ENCODE measurements around the gene PLEKHA5. TPM values are rescaled to one million over a fixed set of nuclear protein-coding genes. Genes with fewer than 3 reads are reported as not detected.

PLEKHA5 gene
- total and polyA plus RNA-seq, 7 donors: 7.0 to 32.6 (median 14.7) TPM

DNA sequence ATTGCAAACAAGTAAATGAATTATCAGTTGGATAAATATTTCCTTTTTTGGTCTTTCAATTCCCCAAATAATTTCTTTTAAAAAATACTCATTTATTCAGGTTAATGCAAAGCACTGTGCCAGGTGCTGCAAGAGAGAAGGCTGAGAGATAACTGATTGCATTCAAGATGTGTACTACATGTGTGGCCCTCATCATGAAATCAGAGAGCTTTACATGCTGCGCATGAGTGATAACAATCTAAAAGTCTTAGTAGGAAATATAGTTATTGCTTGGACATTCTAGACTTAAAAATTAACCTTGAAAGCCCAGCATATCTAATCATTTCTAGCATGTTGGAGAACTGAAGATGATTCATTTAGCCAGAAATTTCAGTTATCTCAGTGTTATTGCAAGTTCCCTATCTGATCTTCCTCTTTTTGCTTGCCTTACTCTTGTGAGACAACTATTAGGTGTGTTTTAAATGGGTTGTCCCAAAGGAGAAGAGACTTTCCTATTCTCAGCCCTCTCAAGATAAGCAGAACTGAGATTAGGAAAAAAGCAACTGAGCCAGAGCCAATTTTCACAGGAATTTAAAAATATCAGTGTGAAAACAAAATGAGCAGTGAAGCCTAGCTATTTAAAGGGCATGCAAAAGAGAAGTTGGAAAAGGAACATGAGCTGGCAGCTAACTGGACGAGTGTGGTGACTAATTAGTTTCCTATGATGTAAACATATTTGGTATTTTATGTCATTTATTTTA, 60.9 kb downstream of the PLEKHA5 start:
- DNase-seq: no peak
- Histone ChIP-seq H3K27me3 (no peaks in the 10 kb centered on the region), H3K36me3 (no peaks in the 10 kb centered on the region), H3K9me3 (no peaks in the 10 kb centered on the region), H3K27ac (peak overlapping the region in 2 of 4 donors; percentile 20 to 36), H3K4me3 (no peak overlapping the region), H3K4me1 (peaks cover 0 to 33% (median 19%) of the 10 kb centered on the region in 4 donors)
- intact Hi-C loops (cut with DNase I): no loop called here
- 63 to 88% methylated on average over 2 of the region's 2 CpGs for WGBS, 2 donors
- no peak for TF ChIP-seq POLR2AphosphoS5 (IDR thresholded peaks at IDR 0.05)
- no peak for TF ChIP-seq EP300 (IDR thresholded peaks at IDR 0.05)
- no peak for TF ChIP-seq POLR2A (IDR thresholded peaks at IDR 0.05)
- TF ChIP-seq, protein P1, sequence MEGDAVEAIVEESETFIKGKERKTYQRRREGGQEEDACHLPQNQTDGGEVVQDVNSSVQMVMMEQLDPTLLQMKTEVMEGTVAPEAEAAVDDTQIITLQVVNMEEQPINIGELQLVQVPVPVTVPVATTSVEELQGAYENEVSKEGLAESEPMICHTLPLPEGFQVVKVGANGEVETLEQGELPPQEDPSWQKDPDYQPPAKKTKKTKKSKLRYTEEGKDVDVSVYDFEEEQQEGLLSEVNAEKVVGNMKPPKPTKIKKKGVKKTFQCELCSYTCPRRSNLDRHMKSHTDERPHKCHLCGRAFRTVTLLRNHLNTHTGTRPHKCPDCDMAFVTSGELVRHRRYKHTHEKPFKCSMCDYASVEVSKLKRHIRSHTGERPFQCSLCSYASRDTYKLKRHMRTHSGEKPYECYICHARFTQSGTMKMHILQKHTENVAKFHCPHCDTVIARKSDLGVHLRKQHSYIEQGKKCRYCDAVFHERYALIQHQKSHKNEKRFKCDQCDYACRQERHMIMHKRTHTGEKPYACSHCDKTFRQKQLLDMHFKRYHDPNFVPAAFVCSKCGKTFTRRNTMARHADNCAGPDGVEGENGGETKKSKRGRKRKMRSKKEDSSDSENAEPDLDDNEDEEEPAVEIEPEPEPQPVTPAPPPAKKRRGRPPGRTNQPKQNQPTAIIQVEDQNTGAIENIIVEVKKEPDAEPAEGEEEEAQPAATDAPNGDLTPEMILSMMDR (IDR thresholded peaks at IDR 0.05): no peak

DNA sequence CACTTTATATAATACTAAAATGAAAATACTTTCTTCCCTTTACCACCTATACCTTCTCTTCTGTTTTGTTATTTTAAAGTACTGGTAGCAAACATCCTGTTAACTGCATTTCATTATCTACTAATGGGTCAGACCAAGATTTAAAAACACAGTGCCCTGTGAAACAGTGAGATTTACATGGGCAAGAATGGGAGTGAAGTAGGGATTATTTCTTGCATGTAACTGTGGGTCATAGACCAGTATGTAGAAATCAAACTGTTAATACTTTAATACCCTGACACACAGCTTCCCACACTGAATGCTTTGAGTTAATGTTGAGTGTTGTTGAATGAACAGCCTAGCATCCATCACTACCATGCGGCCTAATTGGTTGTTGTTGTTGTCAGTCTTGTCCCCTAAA, 61.6 kb downstream of the PLEKHA5 start:
- peaks cover 0 to 33% (median 17%) of the 10 kb centered on the region in 4 donors for H3K4me1 ChIP-seq
- intact Hi-C loops (cut with DNase I): no loop called here

DNA sequence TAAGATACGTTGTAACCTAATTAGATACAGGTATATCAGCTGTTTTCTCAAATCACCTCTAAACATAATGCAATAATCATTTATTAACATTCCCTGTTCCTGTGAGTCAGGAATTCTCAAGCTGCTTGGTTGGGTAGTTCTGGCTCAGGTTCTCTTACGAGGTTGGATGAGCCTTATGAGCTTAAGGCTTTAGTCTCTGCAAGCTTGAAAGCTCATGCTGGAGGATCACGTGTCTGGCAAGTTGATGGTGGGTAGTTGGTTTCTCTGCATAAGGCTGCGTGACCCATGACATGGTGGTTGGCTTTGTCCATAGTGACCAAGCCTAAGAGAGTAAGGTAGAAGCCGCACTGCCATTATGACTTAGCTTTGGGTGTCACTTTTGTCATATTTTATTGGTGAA, 62.0 kb downstream of the PLEKHA5 start:
- peaks cover 0 to 28% (median 15%) of the 10 kb centered on the region in 4 donors for H3K4me1 ChIP-seq
- no peaks in the 10 kb centered on the region for H3K9me3 ChIP-seq
- WGBS, 2 donors: 92 to 94% methylated on average over 5 of the region's 5 CpGs
- DNase-seq: no peak
- no peak overlapping the region for H3K4me3 ChIP-seq
- intact Hi-C loops (cut with DNase I): no loop called here
- TF ChIP-seq POLR2AphosphoS5 (IDR thresholded peaks at IDR 0.05): no peak
- no peak for TF ChIP-seq EP300 (IDR thresholded peaks at IDR 0.05)
- TF ChIP-seq POLR2A (IDR thresholded peaks at IDR 0.05): no peak
- TF ChIP-seq, protein P1 (IDR thresholded peaks at IDR 0.05): no peak
- peak overlapping the region in 1 of 4 donors; percentile 36 for H3K27ac ChIP-seq
- no peaks in the 10 kb centered on the region for H3K36me3 ChIP-seq
- H3K27me3 ChIP-seq: no peaks in the 10 kb centered on the region

More for the DNA sequence above, 61.6 kb downstream of the PLEKHA5 start:
- Histone ChIP-seq H3K36me3 (no peaks in the 10 kb centered on the region), H3K27me3 (no peaks in the 10 kb centered on the region), H3K4me3 (no peak overlapping the region), H3K9me3 (no peaks in the 10 kb centered on the region), H3K27ac (peak overlapping the region in 2 of 4 donors; percentile 20 to 36)
- DNase-seq: no peak
- WGBS, 2 donors: 86 to 94% methylated on average over 1 of the region's 1 CpG
- TF ChIP-seq POLR2AphosphoS5 (IDR thresholded peaks at IDR 0.05) (no peak), POLR2A (IDR thresholded peaks at IDR 0.05) (no peak), EP300 (IDR thresholded peaks at IDR 0.05) (no peak)
- TF ChIP-seq, protein P1 (IDR thresholded peaks at IDR 0.05): no peak

DNA sequence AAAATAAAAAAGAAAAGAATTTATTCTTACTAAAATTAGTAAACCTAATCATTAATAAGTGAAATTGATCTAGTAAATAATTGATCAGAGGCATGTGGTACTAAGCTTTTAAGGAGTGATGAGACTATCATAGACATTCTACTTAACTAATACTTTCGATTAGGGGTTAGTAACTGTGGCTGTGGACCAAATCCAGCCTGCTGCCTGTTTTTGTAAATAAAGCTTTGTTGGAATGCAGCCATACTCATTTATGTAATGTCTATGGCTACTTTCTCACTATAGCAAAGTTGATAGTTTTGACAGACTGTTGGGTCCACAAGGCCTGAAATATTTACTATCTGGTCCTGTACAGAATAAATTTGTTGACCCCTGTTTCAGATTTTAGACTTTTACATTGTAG, 63.2 kb downstream of the PLEKHA5 start:
- H3K4me1 ChIP-seq: peaks cover 0 to 27% (median 10%) of the 10 kb centered on the region in 4 donors
- H3K36me3 ChIP-seq: no peaks in the 10 kb centered on the region
- WGBS, 2 donors: 75 to 82% methylated on average over 1 of the region's 1 CpG
- no peaks in the 10 kb centered on the region for H3K27me3 ChIP-seq
- no peak for DNase-seq
- H3K27ac ChIP-seq: no peak overlapping the region
- TF ChIP-seq, protein P1 (IDR thresholded peaks at IDR 0.05): no peak
- no peak for TF ChIP-seq POLR2AphosphoS5 (IDR thresholded peaks at IDR 0.05)
- no peak for TF ChIP-seq EP300 (IDR thresholded peaks at IDR 0.05)
- no peak for TF ChIP-seq POLR2A (IDR thresholded peaks at IDR 0.05)
- no peak overlapping the region for H3K4me3 ChIP-seq
- H3K9me3 ChIP-seq: no peaks in the 10 kb centered on the region
- intact Hi-C loops (cut with DNase I): no loop called here

Data from sigmoid colon (tissue), 7 donors.